IPS-NIHi7 (cell line): ENCODE results near the gene CACNA1S.

ENCODE experiments used
- DNase-seq: peaks from one replicate; pipeline ENCODE4 v3.0.0; 2012; ENCODE audit warnings: mixed read lengths; ENCODE audit errors: extremely low spot score

The CACNA1S gene

GRCh38 chr1:201093962-201094361 is 18.3 kb downstream of the CACNA1S start:
- DNase-seq = no peak

- no peak for DNase-seq
Measured at GRCh38 chr1:201093561-201093960, 18.7 kb downstream of the CACNA1S start.

DNA sequence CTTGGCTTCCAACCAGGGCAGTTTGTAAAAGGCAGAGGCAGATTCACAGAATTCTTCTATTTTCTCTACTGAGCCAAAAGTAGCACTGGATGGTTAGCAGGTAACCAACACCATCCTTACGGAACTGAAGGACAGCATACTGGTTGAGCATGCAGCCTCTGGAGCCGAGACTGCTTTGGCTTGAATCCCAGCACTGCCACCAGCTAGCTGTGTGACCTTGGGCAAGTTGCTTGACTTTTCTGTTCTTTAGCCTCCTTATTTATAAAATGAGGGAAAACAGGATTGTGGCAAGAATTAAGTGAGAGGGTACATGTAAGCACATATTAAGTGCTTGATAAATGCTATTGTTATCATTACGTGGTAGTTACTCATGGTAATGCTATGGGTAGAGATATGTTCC is 19.5 kb downstream of the CACNA1S start:
- no peak for DNase-seq

DNA sequence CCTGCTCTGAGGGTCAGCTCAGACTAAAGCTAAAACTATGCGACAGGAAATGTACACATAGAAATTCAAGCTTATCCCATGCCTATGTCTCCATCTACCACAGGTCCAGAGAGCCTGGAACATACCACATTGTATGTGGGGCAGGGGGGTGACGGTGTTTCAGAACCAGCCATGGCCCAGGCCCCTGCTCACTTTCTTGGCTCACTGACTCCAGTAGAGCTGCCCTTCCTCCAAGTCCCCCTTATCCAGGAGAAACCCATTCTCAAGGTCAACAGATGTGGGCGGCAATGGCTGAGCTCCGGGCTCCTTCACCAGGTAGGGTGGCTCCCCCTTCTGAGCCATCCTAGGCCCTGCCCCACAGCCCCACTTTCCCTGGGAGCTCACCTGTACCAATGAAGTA is 21.0 kb downstream of the CACNA1S start:
- DNase-seq = no peak

- DNase-seq = no peak
Measured at GRCh38 chr1:201090541-201090940, 21.7 kb downstream of the CACNA1S start.

- DNase-seq = no peak
Measured at GRCh38 chr1:201089596-201089995, 22.6 kb downstream of the CACNA1S start.

GRCh38 chr1:201088901-201089525 is 23.2 kb downstream of the CACNA1S start:
- DNase-seq = no peak

DNA sequence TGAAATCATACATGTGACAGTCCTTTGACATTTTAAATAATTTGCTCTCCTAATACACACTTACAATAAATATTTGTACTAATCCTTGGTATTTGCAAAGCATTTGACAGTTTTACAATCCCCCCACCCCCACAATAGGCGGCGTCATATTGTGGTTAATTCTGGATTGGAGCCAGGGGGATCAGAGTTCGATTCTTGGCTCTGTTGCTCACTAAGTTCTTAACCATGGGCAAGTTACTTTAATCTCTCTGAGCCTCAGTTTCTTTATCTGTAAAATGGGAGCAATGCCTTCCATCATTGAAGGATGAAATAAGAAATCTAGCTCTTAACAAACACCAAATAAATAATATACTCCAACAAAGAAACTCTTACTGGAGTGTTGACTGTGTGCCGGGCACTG is 23.8 kb downstream of the CACNA1S start:
- no peak for DNase-seq

GRCh38 chr1:201085902-201086735 is 26.1 kb downstream of the CACNA1S start:
- peak; percentile 95 for DNase-seq

GRCh38 chr1:201084295-201084694 is 27.9 kb downstream of the CACNA1S start:
- DNase-seq = no peak

DNA sequence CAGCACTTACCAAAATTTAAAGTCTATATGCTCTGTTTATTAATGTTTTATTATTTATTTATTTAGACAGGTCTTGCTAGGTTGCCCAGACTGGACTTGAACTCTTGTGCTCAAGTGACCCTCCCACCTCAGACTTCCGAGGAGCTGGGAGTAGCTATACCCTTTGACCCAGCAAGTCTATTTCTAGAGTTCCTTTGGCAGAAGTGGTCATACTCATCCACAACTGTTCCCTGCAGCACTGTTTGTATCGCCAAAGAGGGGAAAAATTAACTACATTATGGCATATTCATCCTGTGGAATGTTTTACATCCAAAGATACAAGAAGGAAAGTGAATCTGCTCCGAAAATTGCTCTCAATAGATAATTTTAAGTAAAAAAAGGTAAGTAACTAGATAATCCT is 28.5 kb downstream of the CACNA1S start:
- no peak for DNase-seq

GRCh38 chr1:201080135-201080534 is 32.1 kb downstream of the CACNA1S start:
- no peak for DNase-seq

- DNase-seq = no peak
Measured at GRCh38 chr1:201077736-201078135, 34.5 kb downstream of the CACNA1S start.

- no peak for DNase-seq
Measured at GRCh38 chr1:201077116-201077515, 35.1 kb downstream of the CACNA1S start.

DNA sequence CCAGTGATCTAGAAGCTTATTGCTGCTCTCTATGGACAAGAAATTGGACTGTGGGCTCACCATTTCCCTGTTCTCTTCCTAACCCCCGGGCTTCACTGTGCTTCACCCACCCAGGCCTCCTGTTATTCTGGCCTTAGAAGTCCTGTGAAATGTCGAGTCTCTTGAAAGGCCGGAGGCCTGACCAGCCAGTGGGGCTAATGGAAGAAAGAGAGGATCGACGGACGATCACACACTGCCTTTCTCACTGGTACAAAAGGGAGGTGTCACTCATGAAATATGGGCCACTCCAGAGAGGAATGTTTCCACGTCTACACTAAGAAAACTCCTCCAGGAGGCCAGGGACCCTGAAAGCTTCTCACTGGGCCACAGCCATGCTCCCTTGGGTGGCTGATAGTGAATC is 36.1 kb downstream of the CACNA1S start:
- DNase-seq = no peak

DNA sequence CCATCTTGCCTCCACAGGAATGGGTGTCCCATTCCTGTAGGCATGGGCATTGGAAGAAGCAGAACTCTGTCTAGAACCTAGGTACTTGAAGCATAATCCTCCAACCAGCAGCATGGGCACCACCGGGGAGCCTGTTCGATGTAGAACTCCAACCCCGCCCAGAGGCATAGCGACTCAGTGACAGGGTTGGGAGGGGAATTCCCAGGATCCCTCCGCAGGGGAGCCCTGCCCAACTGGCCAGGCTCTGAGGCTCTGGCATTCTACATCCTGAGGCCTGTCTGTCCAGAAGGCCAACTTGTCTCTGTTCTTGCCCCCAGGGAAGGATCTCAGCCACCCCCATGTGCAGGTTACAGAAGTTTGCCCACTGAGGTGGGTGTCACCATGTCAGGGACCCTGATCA is 38.2 kb downstream of the CACNA1S start:
- no peak for DNase-seq

- no peak for DNase-seq
Measured at GRCh38 chr1:201072922-201073321, 39.3 kb downstream of the CACNA1S start.

- no peak for DNase-seq
Measured at GRCh38 chr1:201072149-201072548, 40.1 kb downstream of the CACNA1S start.

- DNase-seq = peak; percentile 56
Measured at GRCh38 chr1:201069636-201070035, 42.6 kb downstream of the CACNA1S start.

DNA sequence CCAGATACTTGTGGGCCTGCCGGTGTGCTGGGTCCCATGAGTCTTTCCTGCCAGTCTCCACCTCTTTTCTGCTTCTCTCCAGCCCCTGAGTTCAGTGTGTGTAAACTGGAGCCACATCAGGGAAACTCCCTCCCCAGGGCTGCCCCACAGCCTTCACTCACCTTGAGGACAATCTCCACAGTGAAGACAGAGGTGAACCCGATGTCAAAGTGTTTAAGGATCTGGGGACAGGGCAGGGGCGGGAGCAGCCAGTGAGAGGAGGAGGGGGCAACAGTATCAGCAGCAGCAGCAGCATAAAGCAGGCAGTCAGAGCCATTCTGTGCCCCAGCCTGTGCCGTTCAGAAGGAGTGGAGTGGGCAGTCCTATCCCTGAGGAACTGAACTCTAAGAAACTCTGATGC is 43.2 kb downstream of the CACNA1S start:
- no peak for DNase-seq

DNA sequence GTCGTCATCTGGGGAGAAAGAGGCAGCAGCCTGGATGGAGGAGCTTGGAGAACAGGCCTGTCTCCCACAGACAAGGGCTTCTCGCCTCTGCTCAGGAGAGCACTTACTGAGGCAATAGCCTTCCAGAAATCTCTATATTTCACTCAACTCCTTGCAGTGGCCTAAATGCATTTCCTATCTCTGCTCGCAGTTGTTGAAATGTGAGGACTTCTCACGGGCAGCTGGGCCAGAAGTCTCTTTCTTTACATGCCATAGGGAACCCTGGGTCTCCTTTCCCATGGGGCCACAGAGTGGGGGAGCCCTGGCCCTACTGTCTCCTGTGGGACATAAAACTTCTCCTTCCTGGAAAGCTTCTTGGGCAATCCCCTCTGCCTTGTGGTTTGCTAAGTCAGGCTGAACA is 45.2 kb downstream of the CACNA1S start:
- DNase-seq = no peak

DNA sequence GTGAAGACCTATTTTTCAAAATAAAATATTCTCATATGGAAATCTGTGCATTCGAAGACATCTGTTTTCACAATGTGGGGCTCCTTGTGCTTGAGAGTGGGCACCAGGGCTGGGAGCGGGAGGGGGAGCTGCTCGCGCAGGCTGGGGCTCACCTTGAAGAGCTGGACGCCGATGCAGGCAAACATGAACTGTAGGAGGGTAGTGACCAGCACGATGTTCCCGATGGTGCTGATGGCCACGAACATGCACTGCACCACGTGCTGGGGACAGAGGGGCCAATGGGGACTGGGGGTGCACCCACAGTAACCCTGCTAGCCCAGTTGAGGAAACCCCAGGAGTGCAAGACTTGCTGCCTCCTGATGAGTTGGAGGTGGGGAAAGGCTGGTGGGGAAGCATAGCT is 46.5 kb downstream of the CACNA1S start:
- DNase-seq = no peak

DNA sequence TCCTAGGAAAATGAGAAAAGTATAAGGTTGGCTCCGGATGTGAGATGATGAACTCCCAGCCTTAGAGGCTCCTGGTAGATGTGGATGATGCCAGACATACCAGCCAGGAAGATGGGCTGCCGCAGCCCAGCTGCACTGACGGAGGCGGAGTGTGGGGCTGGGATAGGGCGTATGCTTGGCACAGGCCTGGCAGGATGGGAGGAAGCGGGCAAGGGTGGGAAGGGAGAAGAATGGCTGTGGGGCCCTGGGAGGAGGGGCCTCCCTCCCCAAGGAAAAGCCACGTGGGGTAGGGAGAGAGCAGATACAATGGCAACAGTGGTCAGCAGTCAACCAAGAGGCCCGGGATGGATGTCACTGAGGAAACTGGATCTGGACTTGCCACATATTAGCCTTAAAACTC is 47.4 kb downstream of the CACNA1S start:
- no peak for DNase-seq
